K562 (cell line): ENCODE measurements around the gene CFL1. TPM values are rescaled to one million over a fixed set of nuclear protein-coding genes. Genes with fewer than 3 reads are reported as not detected.

Experiments
- ATAC-seq: fragments of 200-7000 bp; cut with Tn5 transposase; 3 replicates; pipeline ENCODE4 v1.9.1; 2020; ENCODE audit warnings: moderate library complexity
- BruUV-seq: library from RNA; stranded (reverse); fragments of 400-500 nt; replicated peaks from 2 replicates; lab custom pipeline; 2021; lab: Mats Ljungman, UMichigan
- CTCF ChIA-PET: fragments of 300-600 bp; formaldehyde crosslinking; extraction: SDS; loops from one replicate; lab custom pipeline; 2021; ENCODE audit warnings: low intra/inter-chr PET ratio; lab: Yijun Ruan, JAX
- POLR2A ChIA-PET: fragments of 300-600, 350-650 bp; sonication (Branson Sonifier 250); formaldehyde crosslinking; extraction: SDS; loops from one replicate; lab custom pipeline; 2021; ENCODE audit warnings: antibody characterized with exemption, inconsistent platforms; lab: Yijun Ruan, JAX
- DNase-seq, 4 experiments: peaks; one replicate each; pipeline versions ENCODE4 v3.0.0 to v3.0.0-alpha.2; 2011 to 2018; ENCODE audit warnings: low spot score in 3 of 4, mixed read lengths in 3 of 4; ENCODE audit errors: extremely low read depth in 1 of 4
- FAIRE-seq: peaks from 2 replicates; lab custom pipeline; 2011; peaks lifted over from hg19 to GRCh38; lab: Jason Lieb, UNC
- H2AFZ ChIP-seq: 2 replicates; pipeline ENCODE4 v1.6.0; 2011; ENCODE audit warnings: low read depth, low read length, control low read depth, inconsistent platforms
- H3K27ac ChIP-seq: fragments of 200-600 bp; 3 replicates; pipeline ENCODE4 v1.8.0; 2011; ENCODE audit warnings: low read depth, mild to moderate bottlenecking, control low read depth, inconsistent platforms, low read length, moderate library complexity, mixed read lengths; ENCODE audit errors: extremely low read depth
- H3K27me3 ChIP-seq, 2 experiments: fragments of 300-600 bp in 1 of 2; 2 replicates in 1 of 2; 3 replicates in 1 of 2; pipeline versions ENCODE4 v1.6.0 to v1.8.0; 2011; ENCODE audit warnings: inconsistent platforms in 2 of 2, low read length in 2 of 2, mild to moderate bottlenecking in 1 of 2, mixed read lengths in 1 of 2, moderate library complexity in 1 of 2; ENCODE audit not compliant: control insufficient read depth in 2 of 2, insufficient read depth in 2 of 2
- H3K36me3 ChIP-seq: fragments of 300-600 bp; 3 replicates; pipeline ENCODE4 v1.8.0; 2011; ENCODE audit warnings: mild to moderate bottlenecking, low read length, inconsistent platforms; ENCODE audit not compliant: control insufficient read depth, insufficient read depth
- H3K4me1 ChIP-seq, 2 experiments: fragments of 200-600 bp in 1 of 2; replicated peaks in 1 of 2; 2 replicates in 1 of 2; 3 replicates in 1 of 2; pipeline versions ENCODE4 v1.5.1 to v1.8.0; 2011; ENCODE audit warnings: inconsistent platforms in 2 of 2, low read length in 2 of 2, mild to moderate bottlenecking in 1 of 2, mixed read lengths in 1 of 2, moderate library complexity in 1 of 2; ENCODE audit not compliant: control insufficient read depth in 2 of 2, insufficient read depth in 2 of 2
- H3K4me2 ChIP-seq: 2 replicates; pipeline ENCODE4 v1.6.1; 2011; ENCODE audit warnings: low read length, control low read depth, inconsistent platforms, mixed read lengths; ENCODE audit not compliant: insufficient read depth
- H3K4me3 ChIP-seq: fragments of 200-600 bp; sonication (generic), shearing (Covaris generic); 2 replicates; pipeline ENCODE4 v1.5.1; 2016; ENCODE audit warnings: control low read depth, inconsistent platforms
- H3K79me2 ChIP-seq: fragments of 200-600 bp; 3 replicates; pipeline ENCODE4 v1.8.0; 2011; ENCODE audit warnings: low read length, inconsistent platforms; ENCODE audit not compliant: control insufficient read depth, insufficient read depth
- H3K9ac ChIP-seq, 2 experiments: 2 replicates each; pipeline versions ENCODE4 v1.6.0 to v1.6.1; 2011; ENCODE audit warnings: low read depth in 2 of 2, low read length in 2 of 2, control low read depth in 1 of 2, inconsistent platforms in 1 of 2, mild to moderate bottlenecking in 1 of 2, mixed read lengths in 1 of 2; ENCODE audit not compliant: insufficient read depth in 1 of 2
- H3K9me1 ChIP-seq: one replicate; pipeline ENCODE4 v1.6.0; 2011; ENCODE audit warnings: inconsistent platforms, mild to moderate bottlenecking, low read length, moderate library complexity; ENCODE audit not compliant: control insufficient read depth, insufficient read depth
- H3K9me3 ChIP-seq: replicated peaks from 2 replicates; pipeline ENCODE4 v1.5.1; 2011; ENCODE audit warnings: low read depth, low read length, inconsistent platforms; ENCODE audit not compliant: control insufficient read depth, insufficient read depth
- H4K20me1 ChIP-seq: replicated peaks from 2 replicates; pipeline ENCODE4 v1.6.1; 2011; ENCODE audit warnings: low read length, inconsistent platforms, mixed read lengths; ENCODE audit not compliant: control insufficient read depth, insufficient read depth
- BCOR ChIP-seq: fragments of 450-650 bp; IDR thresholded peaks from 2 replicates; pipeline ENCODE4 v1.6.1; 2016
- CBX3 ChIP-seq, 2 experiments: IDR thresholded peaks; 1 replicate in 1 of 2; 2 replicates in 1 of 2; pipeline ENCODE4 v1.6.1; 2012; ENCODE audit warnings: inconsistent platforms in 2 of 2, low read length in 2 of 2, borderline replicate concordance in 1 of 2, control low read depth in 1 of 2
- GTF2A2 ChIP-seq: IDR thresholded peaks from 2 replicates; pipeline ENCODE4 v1.6.1; 2016; ENCODE audit warnings: mild to moderate bottlenecking, missing genetic modification characterization, missing compliant biosample characterization
- HEY1 ChIP-seq: fragments of 250-450 bp; sonication (Bioruptor Pico); IDR thresholded peaks from 2 replicates; pipeline ENCODE4 v1.5.0; 2020; ENCODE audit warnings: mild to moderate bottlenecking, moderate library complexity, borderline replicate concordance
- POLR2A ChIP-seq: fragments of 450-650 bp; conservative IDR thresholded peaks from 2 replicates; pipeline ENCODE4 v1.6.1; 2016
- PRMT5 ChIP-seq: sonication (generic); formaldehyde crosslinking; IDR thresholded peaks from 2 replicates; pipeline ENCODE4 v1.5.0; 2020; ENCODE audit warnings: missing genetic modification reagents
- RBM25 ChIP-seq: fragments of 200-400 bp; formaldehyde crosslinking; IDR thresholded peaks from 2 replicates; pipeline ENCODE4 v1.6.1; 2018; ENCODE audit warnings: low read length, low read depth, moderate library complexity; ENCODE audit not compliant: severe bottlenecking
- SMARCA5 ChIP-seq: fragments of 450-650 bp; IDR thresholded peaks from 2 replicates; pipeline ENCODE4 v1.6.1; 2016
- SNIP1 ChIP-seq: fragments of 450-650 bp; IDR thresholded peaks from 2 replicates; pipeline ENCODE4 v1.7.1; 2017; ENCODE audit warnings: low read depth, mild to moderate bottlenecking
- SUPT5H ChIP-seq: fragments of 450-650 bp; IDR thresholded peaks from 2 replicates; pipeline ENCODE4 v1.6.1; 2016
- TAF7 ChIP-seq: fragments of 450-650 bp; IDR thresholded peaks from 2 replicates; pipeline ENCODE4 v1.6.1; 2016; ENCODE audit warnings: missing genetic modification characterization, missing compliant biosample characterization
- ZBTB8A ChIP-seq: fragments of 450-650 bp; IDR thresholded peaks from 2 replicates; pipeline ENCODE4 v1.6.1; 2018; ENCODE audit warnings: mild to moderate bottlenecking, moderate library complexity; ENCODE audit not compliant: partially characterized antibody
- ZFP36 ChIP-seq: fragments of 150-350 bp; IDR thresholded peaks from 2 replicates; pipeline ENCODE4 v1.6.1; 2018; ENCODE audit warnings: low read length, low read depth; ENCODE audit not compliant: partially characterized antibody
- ZNF121 ChIP-seq: sonication (generic); formaldehyde crosslinking; conservative IDR thresholded peaks from 2 replicates; pipeline ENCODE4 v1.8.0; 2022; ENCODE audit warnings: missing genetic modification reagents
- ZNF668 ChIP-seq: fragments of 250-450 bp; sonication (Bioruptor Pico); IDR thresholded peaks from 2 replicates; pipeline ENCODE4 v1.8.0; 2022; ENCODE audit warnings: mild to moderate bottlenecking, inconsistent platforms
- WGBS: fragments of 100-300 bp; shearing (Covaris generic); methylation state at CpG from one replicate; pipeline ENCODE4 v1.1.6; 2016; ENCODE audit warnings: low coverage, mixed read lengths; ENCODE audit not compliant: insufficient coverage; ENCODE audit errors: missing lambda C conversion rate; 5-methylcytosine and 5-hydroxymethylcytosine counted together
- in situ Hi-C: fragments of 300-500 bp; cut with MboI; formaldehyde crosslinking; loops from 4 replicates; pipeline ENCODE4 v1.15.0; 2018; ENCODE audit warnings: inconsistent platforms, mixed read lengths
- intact Hi-C: fragments of 100-400 bp; cut with micrococcal nuclease; formaldehyde crosslinking; loops from 2 replicates; pipeline ENCODE4 v1.14.2; 2022
- polyA plus RNA-seq, 8 experiments: library from polyadenylated mRNA; depleted of rRNA in 4 of 8; stranded (reverse) in 5 of 8; unstranded in 3 of 8; fragments of >200 nt; fragmentation: Nextera tagmentation in 2 of 8; fragmentation: Illumina TruSeq in 1 of 8; extraction: Ambion mirVana in 2 of 8; extraction: Trizol in 1 of 8; gene quantifications; 2 replicates each; pipeline versions ENCODE4 v1.2.1 to v1.2.3, GENCODE V29; 2011 to 2014; ENCODE audit warnings: inconsistent platforms in 1 of 8, missing spikeins in 1 of 8
- total RNA-seq, 7 experiments: library from RNA; depleted of rRNA in 6 of 7; stranded (reverse); fragments of >200 nt in 6 of 7; fragmentation: Illumina TruSeq in 2 of 7; extraction: Trizol in 2 of 7; gene quantifications; 2 replicates each; pipeline versions ENCODE4 v1.2.1 to v1.2.3, GENCODE V29; 2011 to 2021; ENCODE audit warnings: low replicate concordance in 1 of 7
- TF ChIP-seq, protein P1 (sequence below), 2 experiments: fragments of 200-800 bp in 1 of 2; sonication (Bioruptor generic) in 1 of 2; sonication (generic) in 1 of 2; formaldehyde crosslinking in 1 of 2; IDR thresholded peaks in 1 of 2; conservative IDR thresholded peaks in 1 of 2; 2 replicates each; pipeline versions ENCODE4 v1.5.0 to v1.6.1; 2016 to 2020; ENCODE audit warnings: missing compliant biosample characterization in 1 of 2, missing genetic modification characterization in 1 of 2, missing genetic modification reagents in 1 of 2

Gene CFL1
- total and polyA plus RNA-seq, 9 of the 15 experiments (the other 6 are each of a cell fraction or from before 2014, with no cell fraction given), result 105 to 1,101 (median 859) TPM

DNA sequence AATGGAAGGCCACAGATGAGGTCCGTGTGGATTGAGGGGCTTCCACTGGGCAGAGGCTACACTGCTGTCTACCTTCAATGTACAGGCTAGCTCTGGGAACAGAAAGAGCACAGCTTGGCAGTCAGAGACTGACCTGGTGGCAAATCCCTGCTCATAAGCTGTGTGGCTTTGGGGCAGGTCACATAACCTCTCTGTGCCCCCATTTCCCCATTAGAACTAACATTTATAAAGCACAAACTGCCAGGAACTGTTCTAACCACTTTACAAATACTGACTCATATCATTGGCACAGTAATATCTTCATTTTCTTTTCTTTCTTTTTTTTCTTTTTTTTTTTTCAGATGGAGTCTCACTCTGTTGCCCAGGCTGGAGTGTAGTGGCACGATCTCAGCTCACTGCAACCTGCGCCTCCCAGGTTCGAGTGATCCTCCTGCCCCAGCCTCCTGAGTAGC is 39.1 kb upstream of the CFL1 start:
- intact Hi-C loops, result no loop called here
- ChIA-PET POLR2A (interaction anchor here (1.0 to 8.0 kb wide), 6 partner anchors 7 to 65 kb away, joined by 4 to 136 read pairs (median 8); partner anchors contain the start of genes CCDC85B and FIBP), CTCF (no interaction called here)
- Histone ChIP-seq H3K4me3 (no peak overlapping the region), H3K79me2 (peaks cover 77% of the 10 kb centered on the region), H3K36me3 (peaks cover 70% of the 10 kb centered on the region), H3K27ac (peak overlapping the region; percentile 36; the same call in 2 of the 3 replicates), H3K9me1 (no peaks in the 10 kb centered on the region), H3K9me3 (no peaks in the 10 kb centered on the region), H4K20me1 (peaks cover 33% of the 10 kb centered on the region), H3K27me3 (no peaks in the 10 kb centered on the region), H3K4me1 (peaks cover 45 to 69% of the 10 kb centered on the region in 2 experiments), H3K9ac (peak overlapping the region in 1 of 2 experiments; percentile 73; a peak in 1 of 4 replicates), H3K4me2 (no peak overlapping the region), H2AFZ (no peak overlapping the region)
- ATAC-seq (no peak), DNase-seq (no peak), FAIRE-seq (no peak)
- in situ Hi-C loops, result no loop called here
- no TSS peak for BruUV-seq
- WGBS, result 85% methylated on average over 3 of the region's 4 CpGs
- TF ChIP-seq SMARCA5 (peak; percentile 68; the same call in 1 of the 2 replicates), TAF7 (tag) (no peak), GTF2A2 (tag) (no peak), ZNF121 (CRISPR knock-in tag) (peak; percentile 88; the same call in 1 of the 2 replicates), ZFP36 (peak; percentile 43), CBX3 (IDR thresholded peaks at IDR 0.05; ENCODE audit: borderline replicate concordance in 1 of 2, low read length in 2 of 2) (no peak), SUPT5H (peak; percentile 47; the same call in 1 of the 2 replicates), BCOR (peak; percentile 55; the same call in 1 of the 2 replicates), ZNF668 (CRISPR knock-in tag) (no peak), HEY1 (CRISPR knock-in tag) (no peak), ZBTB8A (no peak), PRMT5 (CRISPR knock-in tag) (no peak), POLR2A (peak; percentile 52), SNIP1 (no peak), RBM25 (peak; percentile 63)
- TF ChIP-seq, protein P1, sequence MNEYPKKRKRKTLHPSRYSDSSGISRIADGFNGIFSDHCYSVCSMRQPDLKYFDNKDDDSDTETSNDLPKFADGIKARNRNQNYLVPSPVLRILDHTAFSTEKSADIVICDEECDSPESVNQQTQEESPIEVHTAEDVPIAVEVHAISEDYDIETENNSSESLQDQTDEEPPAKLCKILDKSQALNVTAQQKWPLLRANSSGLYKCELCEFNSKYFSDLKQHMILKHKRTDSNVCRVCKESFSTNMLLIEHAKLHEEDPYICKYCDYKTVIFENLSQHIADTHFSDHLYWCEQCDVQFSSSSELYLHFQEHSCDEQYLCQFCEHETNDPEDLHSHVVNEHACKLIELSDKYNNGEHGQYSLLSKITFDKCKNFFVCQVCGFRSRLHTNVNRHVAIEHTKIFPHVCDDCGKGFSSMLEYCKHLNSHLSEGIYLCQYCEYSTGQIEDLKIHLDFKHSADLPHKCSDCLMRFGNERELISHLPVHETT (CRISPR knock-in tag; conservative IDR thresholded peaks at IDR 0.05 in 1 of 2, IDR thresholded peaks at IDR 0.05 in 1 of 2), result no peak
